ENCODE results near the gene NEU3.
"Not testable (repeated sequence)": the region's sequence is repeated elsewhere in the genome, so short reads cannot be mapped to it uniquely, and the experiment has no call there.

Gene NEU3

GRCh38 chr11:75031771-75032549 lies 43.2 kb downstream of the NEU3 start:
- no peak for DNase-seq

GRCh38 chr11:75032550-75032935 lies 43.8 kb downstream of the NEU3 start:
- no peak for DNase-seq

GRCh38 chr11:75033916-75034315 lies 45.2 kb downstream of the NEU3 start:
- DNase-seq: no peak

GRCh38 chr11:75035256-75035655 lies 46.5 kb downstream of the NEU3 start:
- DNase-seq: no peak

GRCh38 chr11:75035911-75036565 lies 47.3 kb downstream of the NEU3 start:
- DNase-seq: no peak

- DNase-seq: no peak
These were observed 51.5 kb downstream of the NEU3 start for GRCh38 chr11:75040167-75040770.

- no peak for DNase-seq
These were observed 52.5 kb downstream of the NEU3 start for GRCh38 chr11:75041263-75041662.

GRCh38 chr11:75041821-75042220 lies 53.1 kb downstream of the NEU3 start:
- DNase-seq: not testable (repeated sequence)

- not testable (repeated sequence) for DNase-seq
These were observed 55.8 kb downstream of the NEU3 start for GRCh38 chr11:75044381-75045170.

- not testable (repeated sequence) for DNase-seq
These were observed 57.9 kb downstream of the NEU3 start for GRCh38 chr11:75046668-75047067.

- DNase-seq: no peak
These were observed 58.5 kb downstream of the NEU3 start for GRCh38 chr11:75047191-75047590.

- not testable (repeated sequence) for DNase-seq
These were observed 61.0 kb downstream of the NEU3 start for GRCh38 chr11:75049501-75050266.

- DNase-seq: no peak
These were observed 61.8 kb downstream of the NEU3 start for GRCh38 chr11:75050516-75050915.

GRCh38 chr11:75051043-75051442 lies 62.3 kb downstream of the NEU3 start:
- DNase-seq: no peak

GRCh38 chr11:75052457-75052856 lies 63.7 kb downstream of the NEU3 start:
- no peak for DNase-seq

GRCh38 chr11:75055511-75055910 lies 66.8 kb downstream of the NEU3 start:
- no peak for DNase-seq

GRCh38 chr11:75056814-75057213 lies 68.1 kb downstream of the NEU3 start:
- no peak for DNase-seq

GRCh38 chr11:75059299-75059698 lies 70.6 kb downstream of the NEU3 start:
- no peak for DNase-seq

GRCh38 chr11:75063741-75064314 lies 75.1 kb downstream of the NEU3 start:
- DNase-seq: no peak

GRCh38 chr11:75066061-75066460 lies 77.3 kb downstream of the NEU3 start:
- DNase-seq: no peak

Data from NCI-H2081 (cell line).